Keratinocyte (primary cell): ENCODE data around the gene ANKRD30A. TPM values are rescaled to one million over a fixed set of nuclear protein-coding genes. Genes with fewer than 3 reads are reported as not detected.

Experiments
- DNase-seq: peaks from one replicate; pipeline ENCODE4 v3.0.0-alpha.2; 2011; ENCODE audit warnings: low read depth, missing footprints, low spot score
- FAIRE-seq: peaks from 2 replicates; lab custom pipeline; 2011; peaks lifted over from hg19 to GRCh38; lab: Jason Lieb, UNC
- H2AFZ ChIP-seq: 2 replicates; pipeline ENCODE4 v1.6.0; 2012; ENCODE audit warnings: low read length, control low read depth, inconsistent platforms; ENCODE audit not compliant: control insufficient read depth
- H3K27ac ChIP-seq: 2 replicates; pipeline ENCODE4 v1.5.1; 2011; ENCODE audit warnings: low read length; ENCODE audit not compliant: control insufficient read depth, insufficient read depth
- H3K27me3 ChIP-seq: 3 replicates; pipeline ENCODE4 v1.6.0; 2011; ENCODE audit warnings: low read length; ENCODE audit not compliant: control insufficient read depth, insufficient read depth; ENCODE audit errors: extremely low read depth
- H3K36me3 ChIP-seq, 2 experiments: 2 replicates in 1 of 2; 3 replicates in 1 of 2; pipeline ENCODE4 v1.5.1; 2011; ENCODE audit warnings: low read length in 2 of 2, mild to moderate bottlenecking in 1 of 2; ENCODE audit not compliant: control insufficient read depth in 2 of 2, insufficient read depth in 2 of 2; ENCODE audit errors: extremely low read depth in 1 of 2
- H3K4me1 ChIP-seq: 3 replicates; pipeline ENCODE4 v1.5.1; 2011; ENCODE audit warnings: low read length; ENCODE audit not compliant: control insufficient read depth, insufficient read depth; ENCODE audit errors: extremely low read depth
- H3K4me2 ChIP-seq: 3 replicates; pipeline ENCODE4 v1.6.0; 2011; ENCODE audit warnings: low read depth, low read length; ENCODE audit not compliant: control insufficient read depth, insufficient read depth; ENCODE audit errors: extremely low read depth
- H3K4me3 ChIP-seq, 3 experiments: fragments of 200-600 bp in 1 of 3; sonication (generic) in 1 of 3; 2 replicates in 2 of 3; 3 replicates in 1 of 3; pipeline ENCODE4 v1.5.1; 2011 to 2016; ENCODE audit warnings: low read length in 3 of 3, mild to moderate bottlenecking in 3 of 3, control low read depth in 2 of 3, inconsistent platforms in 1 of 3, low read depth in 1 of 3, mixed read lengths in 1 of 3, mixed run types in 1 of 3, moderate library complexity in 1 of 3; ENCODE audit not compliant: control insufficient read depth in 2 of 3, insufficient read depth in 2 of 3; ENCODE audit errors: extremely low read depth in 1 of 3
- H3K79me2 ChIP-seq: 2 replicates; pipeline ENCODE4 v1.6.0; 2012; ENCODE audit warnings: low read length; ENCODE audit not compliant: control insufficient read depth, insufficient read depth
- H3K9ac ChIP-seq: 3 replicates; pipeline ENCODE4 v1.6.0; 2011; ENCODE audit warnings: low read length; ENCODE audit not compliant: control insufficient read depth, insufficient read depth; ENCODE audit errors: extremely low read depth
- H3K9me1 ChIP-seq: 3 replicates; pipeline ENCODE4 v1.6.0; 2011; ENCODE audit warnings: low read length; ENCODE audit not compliant: control insufficient read depth, insufficient read depth; ENCODE audit errors: extremely low read depth
- H3K9me3 ChIP-seq: 2 replicates; pipeline ENCODE4 v1.5.1; 2012; ENCODE audit warnings: low read depth, low read length; ENCODE audit not compliant: control insufficient read depth
- H4K20me1 ChIP-seq: 3 replicates; pipeline ENCODE4 v1.6.0; 2011; ENCODE audit warnings: low read length; ENCODE audit not compliant: control insufficient read depth, insufficient read depth; ENCODE audit errors: extremely low read depth
- EZH2 ChIP-seq: IDR thresholded peaks from one replicate; pipeline ENCODE4 v1.6.1; 2012; ENCODE audit warnings: inconsistent platforms, mild to moderate bottlenecking, low read length, moderate library complexity
- dilution Hi-C: fragments of 300-500 bp; cut with MboI; formaldehyde crosslinking; loops from one replicate; pipeline ENCODE4 v1.7.0; 2020; ENCODE audit warnings: low sequenced_read_pairs; ENCODE audit not compliant: extremely low pct_ligation_motif_present
- polyA plus RNA-seq, 5 experiments: library from polyadenylated mRNA; depleted of rRNA in 3 of 5; stranded (reverse) in 3 of 5; stranded (forward) in 1 of 5; unstranded in 1 of 5; fragments of >200 nt; gene quantifications; 1 replicate in 1 of 5; 2 replicates in 3 of 5; 3 replicates in 1 of 5; pipeline versions ENCODE4 v1.2.1 to v1.2.3, GENCODE V29; 2011 to 2012; ENCODE audit warnings: missing spikeins in 2 of 5, low read depth in 1 of 5, low replicate concordance in 1 of 5
- TF ChIP-seq, protein P1 (sequence below), 3 experiments: IDR thresholded peaks in 1 of 3; conservative IDR thresholded peaks in 1 of 3; optimal IDR thresholded peaks in 1 of 3; 2 replicates in 2 of 3; 3 replicates in 1 of 3; pipeline versions ENCODE3 to v1.5.1; 2011; ENCODE audit warnings: low read length in 3 of 3, mild to moderate bottlenecking in 3 of 3, moderate library complexity in 2 of 3, control low read depth in 1 of 3, inconsistent platforms in 1 of 3; ENCODE audit not compliant: insufficient read depth in 2 of 3; ENCODE audit errors: extremely low read depth in 1 of 3

The ANKRD30A gene
- polyA plus RNA-seq, 1 donor (not counting 4 experiments of a cell fraction or from before 2014, with no cell fraction given), result not detected

DNA sequence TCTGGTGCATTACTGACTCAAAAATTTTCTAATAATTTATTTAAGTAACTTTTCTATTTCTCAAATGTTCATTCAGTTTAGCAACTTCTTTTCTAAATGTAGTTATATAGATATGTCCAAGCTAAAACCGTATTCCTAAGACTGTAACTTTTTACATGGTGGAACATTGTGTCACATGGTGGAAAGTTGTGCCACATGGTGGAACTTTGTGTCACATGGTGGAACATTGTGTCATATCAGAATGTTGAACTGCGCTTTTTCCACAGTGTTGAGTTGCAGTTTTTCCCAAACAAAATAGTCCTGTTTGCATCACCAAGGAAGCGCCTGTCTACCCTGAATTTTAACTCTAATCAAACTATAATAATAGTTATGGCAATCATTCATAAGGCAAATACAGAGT, 109.3 kb downstream of the ANKRD30A start:
- no peak overlapping the region for H3K4me2 ChIP-seq
- H3K9me1 ChIP-seq, result no peaks in the 10 kb centered on the region
- H4K20me1 ChIP-seq, result no peaks in the 10 kb centered on the region
- no peaks in the 10 kb centered on the region for H3K4me1 ChIP-seq
- FAIRE-seq, result no peak
- H3K79me2 ChIP-seq, result no peaks in the 10 kb centered on the region
- no peak overlapping the region for H3K27ac ChIP-seq
- dilution Hi-C loops, result no loop called here
- H3K9me3 ChIP-seq, result no peaks in the 10 kb centered on the region
- no peak overlapping the region for H3K4me3 ChIP-seq
- no peak for DNase-seq
- no peaks in the 10 kb centered on the region for H3K27me3 ChIP-seq
- H3K36me3 ChIP-seq, result no peaks in the 10 kb centered on the region
- no peak overlapping the region for H3K9ac ChIP-seq
- no peak for TF ChIP-seq EZH2
- TF ChIP-seq, protein P1, sequence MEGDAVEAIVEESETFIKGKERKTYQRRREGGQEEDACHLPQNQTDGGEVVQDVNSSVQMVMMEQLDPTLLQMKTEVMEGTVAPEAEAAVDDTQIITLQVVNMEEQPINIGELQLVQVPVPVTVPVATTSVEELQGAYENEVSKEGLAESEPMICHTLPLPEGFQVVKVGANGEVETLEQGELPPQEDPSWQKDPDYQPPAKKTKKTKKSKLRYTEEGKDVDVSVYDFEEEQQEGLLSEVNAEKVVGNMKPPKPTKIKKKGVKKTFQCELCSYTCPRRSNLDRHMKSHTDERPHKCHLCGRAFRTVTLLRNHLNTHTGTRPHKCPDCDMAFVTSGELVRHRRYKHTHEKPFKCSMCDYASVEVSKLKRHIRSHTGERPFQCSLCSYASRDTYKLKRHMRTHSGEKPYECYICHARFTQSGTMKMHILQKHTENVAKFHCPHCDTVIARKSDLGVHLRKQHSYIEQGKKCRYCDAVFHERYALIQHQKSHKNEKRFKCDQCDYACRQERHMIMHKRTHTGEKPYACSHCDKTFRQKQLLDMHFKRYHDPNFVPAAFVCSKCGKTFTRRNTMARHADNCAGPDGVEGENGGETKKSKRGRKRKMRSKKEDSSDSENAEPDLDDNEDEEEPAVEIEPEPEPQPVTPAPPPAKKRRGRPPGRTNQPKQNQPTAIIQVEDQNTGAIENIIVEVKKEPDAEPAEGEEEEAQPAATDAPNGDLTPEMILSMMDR (optimal IDR thresholded peaks at IDR 0.05 in 1 of 3, IDR thresholded peaks at IDR 0.05 in 1 of 3, conservative IDR thresholded peaks at IDR 0.05 in 1 of 3; ENCODE audit: extremely low read depth in 1 of 3, insufficient read depth in 2 of 3, low read length in 3 of 3), result no peak
- no peak overlapping the region for H2AFZ ChIP-seq

DNA sequence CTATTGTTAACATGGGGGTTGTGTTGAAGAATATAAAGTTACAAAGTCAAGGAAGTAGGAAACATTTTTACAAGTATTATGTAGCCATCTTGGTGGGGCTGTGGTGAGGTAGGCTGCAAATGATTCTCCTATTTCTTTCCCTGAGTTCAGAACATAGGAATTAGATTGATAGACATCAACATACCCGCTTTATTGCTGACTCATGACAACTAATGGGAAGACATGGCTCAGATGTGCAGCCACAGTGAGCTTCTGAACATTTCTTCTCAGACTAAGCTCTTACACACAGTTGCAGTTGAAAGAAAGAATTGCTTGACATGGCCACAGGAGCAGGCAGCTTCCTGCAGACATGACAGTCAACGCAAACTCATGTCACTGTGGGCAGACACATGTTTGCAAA, 110.7 kb downstream of the ANKRD30A start:
- H2AFZ ChIP-seq, result no peak overlapping the region
- H4K20me1 ChIP-seq, result no peaks in the 10 kb centered on the region
- H3K9ac ChIP-seq, result no peak overlapping the region
- no peaks in the 10 kb centered on the region for H3K9me1 ChIP-seq
- no peak overlapping the region for H3K4me3 ChIP-seq
- H3K4me1 ChIP-seq, result no peaks in the 10 kb centered on the region
- no peak for FAIRE-seq
- no peak for DNase-seq
- H3K27ac ChIP-seq, result no peak overlapping the region
- H3K79me2 ChIP-seq, result no peaks in the 10 kb centered on the region
- dilution Hi-C loops, result no loop called here
- H3K27me3 ChIP-seq, result no peaks in the 10 kb centered on the region
- no peak overlapping the region for H3K4me2 ChIP-seq
- H3K36me3 ChIP-seq, result no peaks in the 10 kb centered on the region
- H3K9me3 ChIP-seq, result no peaks in the 10 kb centered on the region
- TF ChIP-seq, protein P1 (optimal IDR thresholded peaks at IDR 0.05 in 1 of 3, IDR thresholded peaks at IDR 0.05 in 1 of 3, conservative IDR thresholded peaks at IDR 0.05 in 1 of 3; ENCODE audit: extremely low read depth in 1 of 3, insufficient read depth in 2 of 3, low read length in 3 of 3), result no peak
- TF ChIP-seq EZH2, result no peak
